Stimulated activated CD8-positive, alpha-beta memory T cell treated with anti-CD3 and anti-CD28 coated beads, Interleukin-7, amount 100 ng/mL, for 1 hour (primary cell): ENCODE measurements around the gene PPP2R5C.
A peak's percentile ranks its signal among the peaks of the same experiment; 100 is the strongest.

Experiments used
- DNase-seq, 2 donors: peaks; one replicate each; pipeline ENCODE4 v3.0.0-alpha.2; 2020; ENCODE audit warnings: low read depth in 2 of 2

The PPP2R5C gene

GRCh38 chr14:101917413-101918017, 156.0 kb downstream of the PPP2R5C start:
- no peak for DNase-seq

- no peak for DNase-seq
Measured at GRCh38 chr14:101918065-101918989, 156.8 kb downstream of the PPP2R5C start.

- no peak for DNase-seq
Measured at GRCh38 chr14:101920271-101920670, 158.8 kb downstream of the PPP2R5C start.

- no peak for DNase-seq
Measured at GRCh38 chr14:101922866-101923265, 161.4 kb downstream of the PPP2R5C start.

GRCh38 chr14:101925152-101925551, 163.6 kb downstream of the PPP2R5C start:
- no peak for DNase-seq

- no peak for DNase-seq
Measured at GRCh38 chr14:101926085-101926484, 164.6 kb downstream of the PPP2R5C start.

- DNase-seq = no peak
Measured at GRCh38 chr14:101926620-101927019, 165.1 kb downstream of the PPP2R5C start.

- DNase-seq = no peak
Measured at GRCh38 chr14:101927859-101928258, 166.3 kb downstream of the PPP2R5C start.

GRCh38 chr14:101928415-101928841, 166.9 kb downstream of the PPP2R5C start:
- DNase-seq = no peak

GRCh38 chr14:101929096-101929495, 167.6 kb downstream of the PPP2R5C start:
- no peak for DNase-seq

GRCh38 chr14:101929946-101930345, 168.4 kb downstream of the PPP2R5C start:
- no peak for DNase-seq

- no peak for DNase-seq
Measured at GRCh38 chr14:101932673-101933072, 171.2 kb downstream of the PPP2R5C start.

GRCh38 chr14:101933209-101933608, 171.7 kb downstream of the PPP2R5C start:
- no peak for DNase-seq

- DNase-seq = no peak
Measured at GRCh38 chr14:101934601-101935150, 173.2 kb downstream of the PPP2R5C start.

- DNase-seq = no peak
Measured at GRCh38 chr14:101937926-101938767, 176.6 kb downstream of the PPP2R5C start.

GRCh38 chr14:101939646-101940170, 178.2 kb downstream of the PPP2R5C start:
- no peak for DNase-seq

GRCh38 chr14:101944451-101944850, 182.9 kb downstream of the PPP2R5C start:
- no peak for DNase-seq

- DNase-seq = no peak
Measured at GRCh38 chr14:101945171-101945570, 183.7 kb downstream of the PPP2R5C start.

GRCh38 chr14:101947577-101947903, 186.0 kb downstream of the PPP2R5C start:
- no peak for DNase-seq

GRCh38 chr14:101947904-101948665, 186.6 kb downstream of the PPP2R5C start:
- peak; percentile 99 for DNase-seq

- no peak for DNase-seq
Measured at GRCh38 chr14:101948666-101949216, 187.2 kb downstream of the PPP2R5C start.
